ENCODE results near the gene PDIK1L.
"Not testable (repeated sequence)": the region's sequence is repeated elsewhere in the genome, so short reads cannot be mapped to it uniquely, and the experiment has no call there.

The PDIK1L gene

GRCh38 chr1:26092422-26092821 is 19.2 kb upstream of the PDIK1L start:
- no peak for ATAC-seq

GRCh38 chr1:26093569-26093968 is 18.1 kb upstream of the PDIK1L start:
- not testable (repeated sequence) for ATAC-seq

- ATAC-seq = no peak
Observed at GRCh38 chr1:26094076-26094669, 17.5 kb upstream of the PDIK1L start.

- ATAC-seq = no peak
Observed at GRCh38 chr1:26094677-26095383, 16.8 kb upstream of the PDIK1L start.

GRCh38 chr1:26096471-26096870 is 15.2 kb upstream of the PDIK1L start:
- no peak for ATAC-seq

- peak in 1 of 2 donors; percentile 33 for ATAC-seq
Observed at GRCh38 chr1:26097696-26098095, 13.9 kb upstream of the PDIK1L start.

GRCh38 chr1:26098602-26099001 is 13.0 kb upstream of the PDIK1L start:
- no peak for ATAC-seq

- no peak for ATAC-seq
Observed at GRCh38 chr1:26099780-26100179, 11.8 kb upstream of the PDIK1L start.

- ATAC-seq = not testable (repeated sequence)
Observed at GRCh38 chr1:26100204-26100603, 11.4 kb upstream of the PDIK1L start.

GRCh38 chr1:26102119-26102518 is 9.5 kb upstream of the PDIK1L start:
- ATAC-seq = no peak

- ATAC-seq = no peak
Observed at GRCh38 chr1:26102526-26102925, 9.1 kb upstream of the PDIK1L start.

- not testable (repeated sequence) for ATAC-seq
Observed at GRCh38 chr1:26105226-26105548, 6.4 kb upstream of the PDIK1L start.

GRCh38 chr1:26109229-26110164 is 2.1 kb upstream of the PDIK1L start:
- ATAC-seq = no peak

GRCh38 chr1:26110731-26111529 is 694 bp upstream of the PDIK1L start:
- peak; percentile 57 to 58 for ATAC-seq

GRCh38 chr1:26112407-26112775 is 767 bp downstream of the PDIK1L start:
- ATAC-seq = no peak

GRCh38 chr1:26114165-26114927 is 2.7 kb downstream of the PDIK1L start:
- ATAC-seq = no peak

GRCh38 chr1:26119892-26120608 is 8.4 kb downstream of the PDIK1L start:
- no peak for ATAC-seq

- no peak for ATAC-seq
Observed at GRCh38 chr1:26121854-26122773, 10.5 kb downstream of the PDIK1L start.

GRCh38 chr1:26122988-26123973 is 11.7 kb downstream of the PDIK1L start:
- ATAC-seq = peak; percentile 80 to 83
